HG02678 (cell line): ENCODE results near the gene CYGB.

Experiments
- ATAC-seq: cut with Tn5 transposase; IDR thresholded peaks from one replicate; pipeline ENCODE4 v1.9.1; 2021; ENCODE audit warnings: mild to moderate bottlenecking, moderate library complexity; ENCODE audit not compliant: unreplicated experiment

The CYGB gene

GRCh38 chr17:76551685-76552084 is 14.2 kb upstream of the CYGB start:
- ATAC-seq: no peak

- ATAC-seq: no peak
These were observed 13.5 kb upstream of the CYGB start for GRCh38 chr17:76550712-76551615.

GRCh38 chr17:76549539-76549938 is 12.0 kb upstream of the CYGB start:
- no peak for ATAC-seq

GRCh38 chr17:76549215-76549518 is 11.7 kb upstream of the CYGB start:
- no peak for ATAC-seq

GRCh38 chr17:76548378-76549214 is 11.1 kb upstream of the CYGB start:
- ATAC-seq: no peak

- no peak for ATAC-seq
These were observed 10.2 kb upstream of the CYGB start for GRCh38 chr17:76547642-76548202.

GRCh38 chr17:76547183-76547641 is 9.7 kb upstream of the CYGB start:
- ATAC-seq: no peak

GRCh38 chr17:76546556-76547182 is 9.2 kb upstream of the CYGB start:
- ATAC-seq: no peak

- ATAC-seq: no peak
These were observed 8.5 kb upstream of the CYGB start for GRCh38 chr17:76545918-76546555.

GRCh38 chr17:76544546-76545365 is 7.2 kb upstream of the CYGB start:
- ATAC-seq: no peak

- ATAC-seq: no peak
These were observed 6.5 kb upstream of the CYGB start for GRCh38 chr17:76543826-76544545.

- ATAC-seq: no peak
These were observed 5.9 kb upstream of the CYGB start for GRCh38 chr17:76543482-76543825.

GRCh38 chr17:76542984-76543383 is 5.5 kb upstream of the CYGB start:
- no peak for ATAC-seq

- no peak for ATAC-seq
These were observed 5.1 kb upstream of the CYGB start for GRCh38 chr17:76542566-76542971.

GRCh38 chr17:76541739-76542454 is 4.4 kb upstream of the CYGB start:
- ATAC-seq: no peak

- no peak for ATAC-seq
These were observed 3.1 kb upstream of the CYGB start for GRCh38 chr17:76540381-76541300.

- no peak for ATAC-seq
These were observed 2.2 kb upstream of the CYGB start, which contains the start of gene PRCD for GRCh38 chr17:76539631-76540271. Gene PRCD, plus strand, starts transcription at chr17:76540044. Its CDS starts 98 bp downstream, at chr17:76540142.
